ENCODE results near the gene HMG20B.

HMG20B gene

GRCh38 chr19:3537438-3538240, 35.1 kb upstream of the HMG20B start:
- no peak for DNase-seq

GRCh38 chr19:3538258-3538929, 34.4 kb upstream of the HMG20B start:
- no peak for DNase-seq

GRCh38 chr19:3538965-3539755, 33.6 kb upstream of the HMG20B start, which contains the start of gene TEKTIP1:
Gene TEKTIP1, plus strand, starts transcription at chr19:3539174. Its CDS starts 4 bp downstream, at chr19:3539178.
- no peak for DNase-seq

- no peak for DNase-seq
Measured at GRCh38 chr19:3539756-3540118, 33.0 kb upstream of the HMG20B start.

- DNase-seq = no peak
Measured at GRCh38 chr19:3543150-3544057, 29.3 kb upstream of the HMG20B start.

- no peak for DNase-seq
Measured at GRCh38 chr19:3544058-3544376, 28.7 kb upstream of the HMG20B start.

GRCh38 chr19:3544742-3545668, 27.7 kb upstream of the HMG20B start:
- DNase-seq = no peak

GRCh38 chr19:3545669-3546034, 27.1 kb upstream of the HMG20B start:
- DNase-seq = no peak

- DNase-seq = no peak
Measured at GRCh38 chr19:3546119-3546518, 26.6 kb upstream of the HMG20B start.

GRCh38 chr19:3547301-3547731, 25.4 kb upstream of the HMG20B start:
- no peak for DNase-seq

GRCh38 chr19:3547767-3548282, 24.9 kb upstream of the HMG20B start:
- DNase-seq = no peak

- no peak for DNase-seq
Measured at GRCh38 chr19:3548606-3549005, 24.1 kb upstream of the HMG20B start.

GRCh38 chr19:3549816-3550215, 22.9 kb upstream of the HMG20B start:
- no peak for DNase-seq

GRCh38 chr19:3550947-3551791, 21.6 kb upstream of the HMG20B start:
- DNase-seq = no peak

GRCh38 chr19:3551792-3552095, 21.0 kb upstream of the HMG20B start:
- no peak for DNase-seq

GRCh38 chr19:3554254-3555083, 18.3 kb upstream of the HMG20B start:
- DNase-seq = no peak

GRCh38 chr19:3555653-3556422, 16.9 kb upstream of the HMG20B start:
- no peak for DNase-seq

- DNase-seq = no peak
Measured at GRCh38 chr19:3556423-3556977, 16.2 kb upstream of the HMG20B start.
